NCI-H526 treated with DMSO at 0.1 percent for 48 hours (cell line): ENCODE data around the gene GALNT17.
A peak's percentile ranks its signal among the peaks of the same experiment; 100 is the strongest.

ENCODE experiments used
- DNase-seq: peaks from one replicate; lab custom pipeline; 2025; lab: John Stamatoyannopoulos, UW

GALNT17 gene

GRCh38 chr7:71746006-71746405 lies 614.1 kb downstream of the GALNT17 start:
- no peak for DNase-seq

GRCh38 chr7:71750290-71750689 lies 618.3 kb downstream of the GALNT17 start:
- DNase-seq = no peak

GRCh38 chr7:71752171-71752935 lies 620.4 kb downstream of the GALNT17 start:
- DNase-seq = peak; percentile 2

GRCh38 chr7:71753236-71753635 lies 621.3 kb downstream of the GALNT17 start:
- no peak for DNase-seq

GRCh38 chr7:71753956-71754664 lies 622.2 kb downstream of the GALNT17 start:
- DNase-seq = no peak

GRCh38 chr7:71754828-71755227 lies 622.9 kb downstream of the GALNT17 start:
- DNase-seq = no peak

GRCh38 chr7:71761336-71761735 lies 629.4 kb downstream of the GALNT17 start:
- no peak for DNase-seq
